Fibroblast of mammary gland (primary cell): ENCODE data around the gene SYVN1.
"Not testable (repeated sequence)": the region's sequence is repeated elsewhere in the genome, so short reads cannot be mapped to it uniquely, and the experiment has no call there.

Source experiments
- DNase-seq: peaks from one replicate; pipeline ENCODE4 v3.0.0-alpha.2; 2010; ENCODE audit warnings: low read depth
- H3K4me3 ChIP-seq: 2 replicates; pipeline ENCODE4 v1.5.1; 2011; ENCODE audit warnings: low read depth, mild to moderate bottlenecking, low read length, moderate library complexity; ENCODE audit not compliant: control insufficient read depth
- CTCF ChIP-seq: conservative IDR thresholded peaks from 2 replicates; pipeline ENCODE4 v1.5.1; 2011; ENCODE audit warnings: low read depth, low read length, inconsistent platforms; ENCODE audit not compliant: control insufficient read depth, insufficient read depth

SYVN1 gene

GRCh38 chr11:65119670-65119995 is 14.7 kb downstream of the SYVN1 start:
- no peak overlapping the region for H3K4me3 ChIP-seq
- DNase-seq: no peak

GRCh38 chr11:65118891-65119669 is 15.2 kb downstream of the SYVN1 start:
- not testable (repeated sequence) for DNase-seq

More at GRCh38 chr11:65119670-65119995, 14.7 kb downstream of the SYVN1 start:
- no peak for TF ChIP-seq CTCF

GRCh38 chr11:65118097-65118837 is 16.1 kb downstream of the SYVN1 start:
- DNase-seq: no peak
- no peak for TF ChIP-seq CTCF
- no peak overlapping the region for H3K4me3 ChIP-seq

More at GRCh38 chr11:65118891-65119669, 15.2 kb downstream of the SYVN1 start:
- H3K4me3 ChIP-seq: not testable (repeated sequence)

- H3K4me3 ChIP-seq: peak within 1 kb of the TSS; percentile 84
- peak; percentile 85 for TF ChIP-seq CTCF
- peak; percentile 98 for DNase-seq
Observed at GRCh38 chr11:65117206-65118096, 16.9 kb downstream of the SYVN1 start, which contains the start of gene ZNHIT2. Gene ZNHIT2 (minus strand): TSS chr11:65117701. CDS start chr11:65117653, 48 bp downstream.

GRCh38 chr11:65116370-65117205 is 17.7 kb downstream of the SYVN1 start:
- DNase-seq: peak; percentile 70
- no peak for TF ChIP-seq CTCF
- H3K4me3 ChIP-seq: peak overlapping the region; percentile 84

GRCh38 chr11:65115361-65116082 is 18.8 kb downstream of the SYVN1 start:
- no peak overlapping the region for H3K4me3 ChIP-seq
- DNase-seq: no peak
- TF ChIP-seq CTCF: no peak
